Osteocyte (in vitro differentiated cells): Measurements from ENCODE around the gene SOX5. TPM values are rescaled to one million over a fixed set of nuclear protein-coding genes. Genes with fewer than 3 reads are reported as not detected.

Source experiments
- DNase-seq: peaks from one replicate; pipeline ENCODE4 v3.0.0; 2021; ENCODE audit warnings: mixed read lengths; ENCODE audit not compliant: unreplicated experiment; ENCODE audit errors: extremely low spot score
- H3K27ac Mint-ChIP-seq: one replicate; pipeline ENCODE4 v1.8.0; 2021; ENCODE audit warnings: mild to moderate bottlenecking, mixed read lengths; ENCODE audit not compliant: unreplicated experiment
- H3K27me3 Mint-ChIP-seq: one replicate; pipeline ENCODE4 v1.8.0; 2021; ENCODE audit warnings: mixed read lengths; ENCODE audit not compliant: unreplicated experiment
- H3K36me3 Mint-ChIP-seq: one replicate; pipeline ENCODE4 v1.8.0; 2021; ENCODE audit warnings: mixed read lengths; ENCODE audit not compliant: unreplicated experiment
- H3K4me1 Mint-ChIP-seq: one replicate; pipeline ENCODE4 v1.8.0; 2021; ENCODE audit warnings: mixed read lengths; ENCODE audit not compliant: unreplicated experiment
- H3K4me3 Mint-ChIP-seq: one replicate; pipeline ENCODE4 v1.8.0; 2021; ENCODE audit warnings: mild to moderate bottlenecking, moderate library complexity, mixed read lengths; ENCODE audit not compliant: unreplicated experiment
- H3K9me3 Mint-ChIP-seq: one replicate; pipeline ENCODE4 v1.8.0; 2021; ENCODE audit warnings: mixed read lengths; ENCODE audit not compliant: unreplicated experiment
- total RNA-seq: library from RNA; stranded (reverse); gene quantifications from 2 replicates; pipeline ENCODE4 v1.2.1, GENCODE V29; 2021
- TF ChIP-seq, protein P1 (sequence below): fragments of 200-600 bp; sonication (generic); IDR thresholded peaks from 2 replicates; pipeline ENCODE4 v1.5.0; 2021; ENCODE audit warnings: antibody characterized with exemption, mild to moderate bottlenecking, moderate library complexity

SOX5 gene
- total RNA-seq, 1 donor from 2014 or later, result 6.3 TPM

- Mint-ChIP-seq H3K9me3 (no peaks in the 10 kb centered on the region), H3K36me3 (no peaks in the 10 kb centered on the region), H3K4me1 (no peaks in the 10 kb centered on the region), H3K4me3 (no peak overlapping the region), H3K27ac (no peak overlapping the region), H3K27me3 (peaks cover 18% of the 10 kb centered on the region)
- DNase-seq, result no peak
- TF ChIP-seq, protein P1, sequence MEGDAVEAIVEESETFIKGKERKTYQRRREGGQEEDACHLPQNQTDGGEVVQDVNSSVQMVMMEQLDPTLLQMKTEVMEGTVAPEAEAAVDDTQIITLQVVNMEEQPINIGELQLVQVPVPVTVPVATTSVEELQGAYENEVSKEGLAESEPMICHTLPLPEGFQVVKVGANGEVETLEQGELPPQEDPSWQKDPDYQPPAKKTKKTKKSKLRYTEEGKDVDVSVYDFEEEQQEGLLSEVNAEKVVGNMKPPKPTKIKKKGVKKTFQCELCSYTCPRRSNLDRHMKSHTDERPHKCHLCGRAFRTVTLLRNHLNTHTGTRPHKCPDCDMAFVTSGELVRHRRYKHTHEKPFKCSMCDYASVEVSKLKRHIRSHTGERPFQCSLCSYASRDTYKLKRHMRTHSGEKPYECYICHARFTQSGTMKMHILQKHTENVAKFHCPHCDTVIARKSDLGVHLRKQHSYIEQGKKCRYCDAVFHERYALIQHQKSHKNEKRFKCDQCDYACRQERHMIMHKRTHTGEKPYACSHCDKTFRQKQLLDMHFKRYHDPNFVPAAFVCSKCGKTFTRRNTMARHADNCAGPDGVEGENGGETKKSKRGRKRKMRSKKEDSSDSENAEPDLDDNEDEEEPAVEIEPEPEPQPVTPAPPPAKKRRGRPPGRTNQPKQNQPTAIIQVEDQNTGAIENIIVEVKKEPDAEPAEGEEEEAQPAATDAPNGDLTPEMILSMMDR, result no peak
Observed at GRCh38 chr12:23938422-23938821, 11.0 kb downstream of the SOX5 start.

- H3K36me3 Mint-ChIP-seq, result no peaks in the 10 kb centered on the region
Observed at GRCh38 chr12:23931176-23931575, 18.3 kb downstream of the SOX5 start.

DNA sequence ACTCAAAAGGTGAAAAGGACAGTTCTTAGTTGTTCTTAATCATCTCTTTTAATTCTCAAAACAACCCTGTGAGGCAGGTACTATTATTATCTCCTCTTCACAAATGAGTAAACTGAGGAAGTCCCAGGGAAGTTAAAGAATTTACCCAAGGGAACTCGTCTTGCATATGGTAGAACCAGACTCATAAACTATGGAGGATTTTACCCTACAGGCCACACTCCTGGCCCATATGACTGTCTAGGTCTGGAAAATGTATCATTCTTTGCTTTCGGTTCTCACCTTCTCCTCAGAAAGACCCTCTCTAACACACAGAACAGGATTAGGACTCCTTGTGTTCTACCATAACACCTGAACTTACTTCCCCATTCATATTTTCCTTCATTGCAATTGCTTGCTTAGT lies 18.9 kb downstream of the SOX5 start:
- peaks cover 9% of the 10 kb centered on the region for H3K4me1 Mint-ChIP-seq
- DNase-seq, result no peak
- H3K4me3 Mint-ChIP-seq, result no peak overlapping the region
- H3K9me3 Mint-ChIP-seq, result peaks cover 6% of the 10 kb centered on the region
- no peak overlapping the region for H3K27ac Mint-ChIP-seq
- no peaks in the 10 kb centered on the region for H3K36me3 Mint-ChIP-seq
- TF ChIP-seq, protein P1, result no peak
- H3K27me3 Mint-ChIP-seq, result no peaks in the 10 kb centered on the region

More at GRCh38 chr12:23931176-23931575, 18.3 kb downstream of the SOX5 start:
- no peak overlapping the region for H3K27ac Mint-ChIP-seq
- DNase-seq, result no peak
- no peak overlapping the region for H3K4me3 Mint-ChIP-seq
- H3K27me3 Mint-ChIP-seq, result no peaks in the 10 kb centered on the region
- TF ChIP-seq, protein P1, result no peak
- peaks cover 6% of the 10 kb centered on the region for H3K9me3 Mint-ChIP-seq
- H3K4me1 Mint-ChIP-seq, result peaks cover 9% of the 10 kb centered on the region

- peaks cover 6% of the 10 kb centered on the region for H3K9me3 Mint-ChIP-seq
- H3K36me3 Mint-ChIP-seq, result no peaks in the 10 kb centered on the region
- H3K4me3 Mint-ChIP-seq, result no peak overlapping the region
- no peak for DNase-seq
- peaks cover 9% of the 10 kb centered on the region for H3K4me1 Mint-ChIP-seq
- no peaks in the 10 kb centered on the region for H3K27me3 Mint-ChIP-seq
- H3K27ac Mint-ChIP-seq, result no peak overlapping the region
- TF ChIP-seq, protein P1, result no peak
Observed at GRCh38 chr12:23929906-23930305, 19.6 kb downstream of the SOX5 start.

DNA sequence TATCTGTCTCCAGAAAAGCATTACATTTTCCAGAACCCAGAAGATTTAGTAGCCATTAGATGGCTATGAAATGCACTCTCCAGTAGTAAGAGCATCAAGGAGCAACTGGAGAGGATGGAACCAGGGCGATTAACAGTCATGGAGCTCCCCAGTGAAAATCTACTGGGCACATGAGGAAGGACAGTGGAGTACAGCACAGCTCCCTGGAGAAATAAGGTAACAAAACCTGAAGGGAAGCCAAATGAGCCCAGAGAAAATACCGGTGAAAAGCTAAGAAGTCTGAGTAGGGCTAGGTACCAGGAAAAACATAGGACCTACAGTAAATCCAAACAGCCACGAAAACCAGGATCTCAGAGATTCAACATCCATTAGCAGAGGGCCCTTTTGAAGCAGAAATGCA lies 21.6 kb downstream of the SOX5 start:
- Mint-ChIP-seq H3K4me1 (peaks cover 9% of the 10 kb centered on the region), H3K27me3 (no peaks in the 10 kb centered on the region), H3K36me3 (no peaks in the 10 kb centered on the region), H3K9me3 (peaks cover 6% of the 10 kb centered on the region), H3K4me3 (no peak overlapping the region), H3K27ac (no peak overlapping the region)
- no peak for DNase-seq
- TF ChIP-seq, protein P1, result no peak
